HepG2 (cell line): ENCODE data around the gene SUPT6H. TPM values are rescaled to one million over a fixed set of nuclear protein-coding genes. Genes with fewer than 3 reads are reported as not detected.

ENCODE experiments used
- BATF2 ChIP-seq: sonication (generic); formaldehyde crosslinking; IDR thresholded peaks from 2 replicates; pipeline ENCODE4 v1.8.0; 2022; ENCODE audit warnings: mild to moderate bottlenecking, missing genetic modification reagents, moderate library complexity
- GATA4 ChIP-seq: sonication (generic); IDR thresholded peaks from 2 replicates; pipeline ENCODE4 v1.6.1; 2016; ENCODE audit warnings: antibody characterized with exemption, low read depth, borderline replicate concordance
- KAT7 ChIP-seq: IDR thresholded peaks from 2 replicates; pipeline ENCODE4 v1.6.1; 2018; ENCODE audit warnings: borderline replicate concordance, missing compliant biosample characterization
- NFE2L1 ChIP-seq: sonication (generic); formaldehyde crosslinking; IDR thresholded peaks from 2 replicates; pipeline ENCODE4 v1.4.0; 2020; ENCODE audit warnings: missing genetic modification reagents, mild to moderate bottlenecking, borderline replicate concordance
- NFIB ChIP-seq: sonication (generic); formaldehyde crosslinking; IDR thresholded peaks from 2 replicates; pipeline ENCODE4 v1.9.0; 2021; ENCODE audit warnings: missing genetic modification reagents, mild to moderate bottlenecking, borderline replicate concordance
- PBX2 ChIP-seq: IDR thresholded peaks from 2 replicates; pipeline ENCODE4 v1.6.1; 2016; ENCODE audit warnings: control low read depth
- PCBP2 ChIP-seq: fragments of 200-400 bp; formaldehyde crosslinking; optimal IDR thresholded peaks from 2 replicates; pipeline ENCODE3; 2018; ENCODE audit warnings: low read length, low read depth; ENCODE audit not compliant: poor library complexity, severe bottlenecking
- PRPF4 ChIP-seq: fragments of 200-400 bp; formaldehyde crosslinking; IDR thresholded peaks from 2 replicates; pipeline ENCODE4 v1.6.1; 2016; ENCODE audit warnings: low read length, low read depth; ENCODE audit not compliant: poor library complexity, severe bottlenecking
- REL ChIP-seq: sonication (generic); formaldehyde crosslinking; conservative IDR thresholded peaks from 2 replicates; pipeline ENCODE4 v1.8.0; 2022; ENCODE audit warnings: mild to moderate bottlenecking, missing genetic modification reagents, moderate library complexity
- RNF2 ChIP-seq: fragments of 450-650 bp; conservative IDR thresholded peaks from 2 replicates; pipeline ENCODE4 v1.6.1; 2016; ENCODE audit warnings: low read depth
- SMARCC2 ChIP-seq: fragments of 450-650 bp; IDR thresholded peaks from 2 replicates; pipeline ENCODE4 v1.6.1; 2017; ENCODE audit warnings: antibody characterized with exemption, mild to moderate bottlenecking
- SSRP1 ChIP-seq: IDR thresholded peaks from 2 replicates; pipeline ENCODE4 v1.6.1; 2016; ENCODE audit warnings: control low read depth
- STAT6 ChIP-seq: sonication (generic); formaldehyde crosslinking; IDR thresholded peaks from 2 replicates; pipeline ENCODE4 v1.4.0; 2020; ENCODE audit warnings: missing genetic modification reagents, mild to moderate bottlenecking, borderline replicate concordance
- TAF15 ChIP-seq: fragments of 200-400 bp; formaldehyde crosslinking; IDR thresholded peaks from one replicate; pipeline ENCODE4 v1.6.1; 2018; ENCODE audit warnings: mild to moderate bottlenecking, low read depth, low read length; ENCODE audit not compliant: poor library complexity, severe bottlenecking
- ZIK1 ChIP-seq: sonication (generic); formaldehyde crosslinking; IDR thresholded peaks from 2 replicates; pipeline ENCODE4 v1.5.0; 2020; ENCODE audit warnings: mild to moderate bottlenecking, low read depth, missing genetic modification reagents, borderline replicate concordance
- ZKSCAN8 ChIP-seq: IDR thresholded peaks from 2 replicates; pipeline ENCODE4 v1.6.1; 2016; ENCODE audit warnings: borderline replicate concordance, missing genetic modification reagents, missing compliant biosample characterization
- ZNF136 ChIP-seq: sonication (generic); formaldehyde crosslinking; IDR thresholded peaks from 2 replicates; pipeline ENCODE4 v1.8.1; 2022; ENCODE audit warnings: low read depth, mild to moderate bottlenecking, moderate library complexity, missing genetic modification reagents
- ZNF205 ChIP-seq: IDR thresholded peaks from 2 replicates; pipeline ENCODE4 v1.6.1; 2018; ENCODE audit warnings: missing biosample characterization, missing genetic modification reagents
- ZNF292 ChIP-seq: sonication (generic); formaldehyde crosslinking; IDR thresholded peaks from 2 replicates; pipeline ENCODE4 v1.8.1; 2022; ENCODE audit warnings: mild to moderate bottlenecking, low read depth, missing genetic modification reagents, borderline replicate concordance
- ZNF431 ChIP-seq: sonication (generic); formaldehyde crosslinking; IDR thresholded peaks from 2 replicates; pipeline ENCODE4 v1.9.0; 2022; ENCODE audit warnings: missing genetic modification reagents, low read depth, mild to moderate bottlenecking, borderline replicate concordance
- ZNF572 ChIP-seq: sonication (generic); formaldehyde crosslinking; IDR thresholded peaks from 2 replicates; pipeline ENCODE4 v1.5.1; 2020; ENCODE audit warnings: mild to moderate bottlenecking, missing genetic modification reagents
- ZNF670 ChIP-seq: sonication (generic); formaldehyde crosslinking; IDR thresholded peaks from 2 replicates; pipeline ENCODE4 v1.8.0; 2022; ENCODE audit warnings: mild to moderate bottlenecking, missing genetic modification reagents, borderline replicate concordance
- ZNF724P ChIP-seq: sonication (generic); formaldehyde crosslinking; IDR thresholded peaks from 2 replicates; pipeline ENCODE4 v1.8.0; 2022; ENCODE audit warnings: missing genetic modification reagents, borderline replicate concordance
- ZNF75D ChIP-seq: sonication (generic); formaldehyde crosslinking; IDR thresholded peaks from 2 replicates; pipeline ENCODE4 v1.8.1; 2023; ENCODE audit warnings: missing genetic modification reagents, mild to moderate bottlenecking, borderline replicate concordance
- polyA plus RNA-seq, 8 experiments: library from polyadenylated mRNA; depleted of rRNA in 3 of 8; stranded (reverse) in 7 of 8; unstranded in 1 of 8; fragments of >200 nt; fragmentation: Illumina TruSeq in 4 of 8; extraction: Trizol in 4 of 8; gene quantifications; 2 replicates each; pipeline versions ENCODE4 v1.2.1 to v1.2.3, GENCODE V29; 2011 to 2016; ENCODE audit warnings: low read depth in 4 of 8, missing spikeins in 1 of 8, mixed read lengths in 1 of 8; ENCODE audit not compliant: insufficient read depth in 1 of 8
- total RNA-seq, 5 experiments: library from RNA; depleted of rRNA; stranded (reverse); fragments of >200 nt; fragmentation: Illumina TruSeq; extraction: Trizol; gene quantifications; 2 replicates each; pipeline ENCODE4 v1.2.3, GENCODE V29; 2016; ENCODE audit warnings: low read depth in 1 of 5

Gene SUPT6H
- total and polyA plus RNA-seq, 2 of the 13 experiments (the other 11 are each of a cell fraction or from before 2014, with no cell fraction given), result 32.7 to 39.9 TPM

- TF ChIP-seq ZNF75D (no peak), ZIK1 (CRISPR knock-in tag) (no peak; the same call in 1 of the 2 replicates), STAT6 (CRISPR knock-in tag) (no peak), NFIB (CRISPR knock-in tag) (no peak), PRPF4 (no peak), ZNF205 (CRISPR knock-in tag) (0 out of 2 replicates have a peak, but pooled peaks have one; percentile 35), NFE2L1 (CRISPR knock-in tag) (no peak), ZNF724P (CRISPR knock-in tag) (0 out of 2 replicates have a peak, but pooled peaks have one; percentile 5), TAF15 (peak; percentile 82), SMARCC2 (no peak), RNF2 (no peak), SSRP1 (no peak), PBX2 (CRISPR knock-in tag) (no peak), KAT7 (no peak), ZNF136 (no peak), ZKSCAN8 (CRISPR knock-in tag) (no peak), ZNF292 (CRISPR knock-in tag) (no peak), PCBP2 (no peak), ZNF431 (peak; percentile 27; the same call in 1 of the 2 replicates), REL (CRISPR knock-in tag) (no peak), GATA4 (0 out of 2 replicates have a peak, but pooled peaks have one; percentile 19), ZNF572 (0 out of 2 replicates have a peak, but pooled peaks have one; percentile 24), ZNF670 (0 out of 2 replicates have a peak, but pooled peaks have one; percentile 32), BATF2 (CRISPR knock-in tag) (no peak)
Observed at GRCh38 chr17:28743243-28744103, 81.5 kb downstream of the SUPT6H start, which contains the start of gene TRAF4 (continued).
